Choroid plexus epithelial cell (primary cell): ENCODE data around the gene KAT14.
"Not testable (repeated sequence)": the region's sequence is repeated elsewhere in the genome, so short reads cannot be mapped to it uniquely, and the experiment has no call there.

Source experiments
- DNase-seq: peaks from one replicate; pipeline ENCODE4 v3.0.0-alpha.2; 2010; ENCODE audit warnings: low read depth
- H3K4me3 ChIP-seq: 2 replicates; pipeline ENCODE4 v1.5.1; 2011; ENCODE audit warnings: low read depth, mild to moderate bottlenecking, control low read depth, low read length, moderate library complexity
- TF ChIP-seq, protein P1 (sequence below): conservative IDR thresholded peaks from 2 replicates; pipeline ENCODE4 v1.5.1; 2011; ENCODE audit warnings: low read depth, mild to moderate bottlenecking, control low read depth, inconsistent platforms, low read length, moderate library complexity

The KAT14 gene

GRCh38 chr20:18197382-18198070 is 59.9 kb downstream of the KAT14 start:
- no peak overlapping the region for H3K4me3 ChIP-seq
- TF ChIP-seq, protein P1, sequence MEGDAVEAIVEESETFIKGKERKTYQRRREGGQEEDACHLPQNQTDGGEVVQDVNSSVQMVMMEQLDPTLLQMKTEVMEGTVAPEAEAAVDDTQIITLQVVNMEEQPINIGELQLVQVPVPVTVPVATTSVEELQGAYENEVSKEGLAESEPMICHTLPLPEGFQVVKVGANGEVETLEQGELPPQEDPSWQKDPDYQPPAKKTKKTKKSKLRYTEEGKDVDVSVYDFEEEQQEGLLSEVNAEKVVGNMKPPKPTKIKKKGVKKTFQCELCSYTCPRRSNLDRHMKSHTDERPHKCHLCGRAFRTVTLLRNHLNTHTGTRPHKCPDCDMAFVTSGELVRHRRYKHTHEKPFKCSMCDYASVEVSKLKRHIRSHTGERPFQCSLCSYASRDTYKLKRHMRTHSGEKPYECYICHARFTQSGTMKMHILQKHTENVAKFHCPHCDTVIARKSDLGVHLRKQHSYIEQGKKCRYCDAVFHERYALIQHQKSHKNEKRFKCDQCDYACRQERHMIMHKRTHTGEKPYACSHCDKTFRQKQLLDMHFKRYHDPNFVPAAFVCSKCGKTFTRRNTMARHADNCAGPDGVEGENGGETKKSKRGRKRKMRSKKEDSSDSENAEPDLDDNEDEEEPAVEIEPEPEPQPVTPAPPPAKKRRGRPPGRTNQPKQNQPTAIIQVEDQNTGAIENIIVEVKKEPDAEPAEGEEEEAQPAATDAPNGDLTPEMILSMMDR, result no peak
- no peak for DNase-seq

GRCh38 chr20:18202966-18203365 is 65.3 kb downstream of the KAT14 start:
- no peak overlapping the region for H3K4me3 ChIP-seq
- TF ChIP-seq, protein P1, result no peak
- no peak for DNase-seq

GRCh38 chr20:18203700-18204099 is 66.0 kb downstream of the KAT14 start:
- not testable (repeated sequence) for DNase-seq, H3K4me3 ChIP-seq

- TF ChIP-seq, protein P1, result no peak
- no peak for DNase-seq
- no peak overlapping the region for H3K4me3 ChIP-seq
Observed at GRCh38 chr20:18213002-18213401, 75.3 kb downstream of the KAT14 start.

DNA sequence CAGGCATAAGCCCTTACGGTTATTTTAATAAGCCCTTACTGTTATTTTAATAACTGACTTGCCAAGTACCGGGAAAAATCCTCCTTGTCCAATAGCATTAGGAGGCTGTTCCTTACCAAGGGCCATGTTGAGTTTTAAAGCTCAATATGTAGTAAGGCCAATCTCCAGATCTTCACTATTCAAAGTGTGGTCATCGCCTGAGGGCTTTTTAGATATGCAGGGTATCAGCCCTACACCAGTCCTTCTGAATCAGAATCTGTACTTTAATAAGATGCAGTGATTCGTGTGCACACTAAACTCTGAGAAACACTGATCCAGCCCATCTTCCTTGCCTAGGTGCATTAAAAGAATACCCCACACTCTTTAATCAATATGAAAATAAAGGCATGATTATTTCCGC is 77.9 kb downstream of the KAT14 start:
- no peak overlapping the region for H3K4me3 ChIP-seq
- TF ChIP-seq, protein P1, result no peak
- no peak for DNase-seq

DNA sequence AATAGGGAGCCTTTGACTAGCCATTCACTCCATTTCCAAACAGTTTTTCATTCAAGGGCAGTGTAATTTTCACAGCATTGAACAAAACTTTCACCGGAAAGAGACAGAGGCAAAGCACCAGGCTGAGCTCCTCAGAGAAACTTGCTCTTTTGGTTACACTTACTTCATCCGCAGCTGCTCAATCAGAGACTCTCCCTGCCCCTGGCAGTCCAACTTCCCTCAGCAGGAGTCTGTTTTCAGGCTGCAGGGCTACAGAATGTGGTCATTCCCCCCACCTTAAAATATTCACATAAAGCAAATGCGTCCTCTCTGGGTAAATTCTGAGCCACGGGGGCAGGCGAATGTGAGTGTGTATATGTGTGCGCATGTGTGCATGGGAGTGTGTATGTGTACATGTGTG is 80.6 kb downstream of the KAT14 start:
- H3K4me3 ChIP-seq, result no peak overlapping the region
- TF ChIP-seq, protein P1, result no peak
- no peak for DNase-seq

DNA sequence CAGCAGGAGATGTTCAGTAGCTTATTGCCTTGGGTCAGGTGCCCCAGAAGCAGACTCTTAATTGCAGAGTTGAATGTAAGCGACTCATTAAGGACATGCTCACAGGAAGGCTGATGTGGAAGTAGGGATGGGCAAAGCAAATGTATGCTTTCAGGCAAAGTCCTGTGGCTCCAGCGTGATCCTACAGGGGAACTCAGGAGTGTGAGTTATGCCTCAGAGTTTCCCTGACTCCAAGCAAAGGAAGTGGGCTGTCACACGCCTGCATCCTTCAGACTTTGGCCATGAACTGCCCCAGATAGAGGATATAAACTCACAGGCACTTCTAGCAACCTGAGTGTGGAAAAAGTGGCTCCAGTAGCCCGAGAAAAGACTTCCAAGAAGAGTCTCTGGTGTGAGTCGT is 85.7 kb downstream of the KAT14 start:
- TF ChIP-seq, protein P1, result no peak
- peak; percentile 23 for DNase-seq
- no peak overlapping the region for H3K4me3 ChIP-seq
